Adipose tissue (tissue), 3 donors: Measurements from ENCODE around the gene EPB42. TPM values are rescaled to one million over a fixed set of nuclear protein-coding genes. Genes with fewer than 3 reads are reported as not detected.

Experiments used
- H3K27ac ChIP-seq: one replicate; pipeline ENCODE4 v1.5.1; 2013; ENCODE audit warnings: low read depth, low read length
- WGBS, 3 donors: extraction: QIAGEN DNeasy Blood & Tissue Kit; methylation state at CpG; one replicate each; pipeline ENCODE4 v1.1.7; 2013; 5-methylcytosine and 5-hydroxymethylcytosine counted together
- polyA plus RNA-seq, 3 donors: library from polyadenylated mRNA; stranded (reverse); fragments of 200-250 nt; gene quantifications; one replicate each; pipeline ENCODE4 v1.2.3, GENCODE V29; 2013
- donor health status: healthy with polysubstance abuse.
- donor health status: Bipolar disorder and iron deficiency.
- donor health status: healthy.

The EPB42 gene
- polyA plus RNA-seq, 3 donors: 0.16 to 5.5 (median 0.45) TPM

- WGBS, 3 donors: 46 to 54% (median 54%) methylated on average over 13 of the region's 13 CpGs
- no peak overlapping the region for H3K27ac ChIP-seq
Measured at GRCh38 chr15:43218908-43219706, 1.7 kb downstream of the EPB42 start.

- 81 to 90% (median 81%) methylated on average over 7 of the region's 7 CpGs for WGBS, 3 donors
- no peak overlapping the region for H3K27ac ChIP-seq
Measured at GRCh38 chr15:43215961-43216360, 4.9 kb downstream of the EPB42 start.

- 79 to 89% (median 89%) methylated on average over 6 of the region's 6 CpGs for WGBS, 3 donors
- no peak overlapping the region for H3K27ac ChIP-seq
Measured at GRCh38 chr15:43214592-43215295, 6.1 kb downstream of the EPB42 start.

DNA sequence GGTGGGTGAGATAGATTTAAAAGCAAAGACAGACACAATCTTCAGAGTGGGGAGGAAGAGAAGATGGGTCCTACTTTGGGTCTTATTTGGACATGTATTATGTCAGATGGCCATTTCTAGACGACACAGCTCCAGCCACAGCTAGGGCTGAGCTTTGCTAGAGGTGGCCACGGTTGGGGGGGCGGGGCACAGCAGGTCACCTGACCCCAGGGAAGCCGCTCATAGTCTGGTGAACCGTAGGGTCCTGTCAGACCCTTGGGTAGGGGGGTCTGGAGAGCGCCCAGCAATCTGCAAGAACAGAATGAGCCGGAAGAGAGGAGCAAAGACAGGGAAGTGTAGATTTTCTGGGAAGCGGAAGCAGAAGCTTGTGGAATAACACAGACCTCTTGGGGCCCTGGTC is 6.6 kb downstream of the EPB42 start:
- WGBS, 3 donors: 66 to 77% (median 70%) methylated on average over 8 of the region's 8 CpGs

GRCh38 chr15:43213466-43213865 is 7.4 kb downstream of the EPB42 start:
- no peak overlapping the region for H3K27ac ChIP-seq
- 79 to 84% (median 83%) methylated on average over 5 of the region's 5 CpGs for WGBS, 3 donors

More for the DNA sequence above, 6.6 kb downstream of the EPB42 start:
- H3K27ac ChIP-seq: no peak overlapping the region

DNA sequence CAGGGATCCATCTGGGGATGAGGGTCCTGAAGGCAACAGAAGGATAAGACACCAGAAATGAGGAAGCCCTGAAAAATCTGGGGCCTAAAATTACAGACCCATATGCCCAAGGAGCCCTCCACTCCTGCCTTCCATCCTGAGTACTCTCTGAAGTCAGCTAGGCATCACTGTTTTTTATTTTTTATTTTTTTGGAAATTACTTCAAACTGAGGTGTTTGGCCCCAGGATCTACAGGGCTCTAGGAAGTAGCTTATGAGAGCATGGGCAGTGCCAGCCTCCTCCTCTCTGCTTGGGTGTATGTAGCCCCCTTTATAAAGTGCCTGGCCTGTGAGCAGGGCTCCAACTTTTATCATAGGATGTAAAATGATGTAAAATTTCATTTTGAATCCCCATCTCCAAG is 7.9 kb downstream of the EPB42 start:
- no peak overlapping the region for H3K27ac ChIP-seq

GRCh38 chr15:43212299-43212698 is 8.5 kb downstream of the EPB42 start:
- WGBS, 3 donors: 74 to 78% (median 77%) methylated on average over 8 of the region's 8 CpGs
- H3K27ac ChIP-seq: no peak overlapping the region

DNA sequence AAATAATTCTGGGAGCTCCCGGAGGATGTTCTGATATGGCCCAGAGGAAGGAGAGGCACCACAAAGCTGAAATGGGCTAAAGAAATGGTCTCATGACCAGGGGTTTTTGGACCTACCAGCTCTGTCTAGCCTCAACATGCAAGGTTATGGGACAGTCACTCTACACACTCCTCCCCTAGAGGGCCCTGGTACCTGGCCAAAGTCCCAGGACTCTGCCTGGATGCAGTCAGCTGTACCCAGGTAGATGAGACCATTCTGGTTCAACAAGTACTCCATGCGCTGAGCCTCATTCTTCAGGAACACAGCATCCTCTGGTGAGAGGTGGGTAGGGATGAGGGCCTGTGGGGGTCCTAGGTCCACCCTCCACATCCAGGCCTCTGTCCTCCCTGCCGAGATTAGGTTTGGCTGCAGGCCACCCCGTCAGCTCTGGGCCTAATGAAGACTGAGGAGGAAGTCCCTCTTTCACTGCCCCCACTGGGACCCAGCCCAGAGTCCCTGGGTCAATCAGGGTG is 9.5 kb downstream of the EPB42 start:
- 80 to 88% (median 81%) methylated on average over 4 of the region's 4 CpGs for WGBS, 3 donors
- H3K27ac ChIP-seq: no peak overlapping the region

- no peak overlapping the region for H3K27ac ChIP-seq
- WGBS, 3 donors: 72 to 83% (median 80%) methylated on average over 9 of the region's 9 CpGs
Measured at GRCh38 chr15:43210807-43211206, 10.0 kb downstream of the EPB42 start.

DNA sequence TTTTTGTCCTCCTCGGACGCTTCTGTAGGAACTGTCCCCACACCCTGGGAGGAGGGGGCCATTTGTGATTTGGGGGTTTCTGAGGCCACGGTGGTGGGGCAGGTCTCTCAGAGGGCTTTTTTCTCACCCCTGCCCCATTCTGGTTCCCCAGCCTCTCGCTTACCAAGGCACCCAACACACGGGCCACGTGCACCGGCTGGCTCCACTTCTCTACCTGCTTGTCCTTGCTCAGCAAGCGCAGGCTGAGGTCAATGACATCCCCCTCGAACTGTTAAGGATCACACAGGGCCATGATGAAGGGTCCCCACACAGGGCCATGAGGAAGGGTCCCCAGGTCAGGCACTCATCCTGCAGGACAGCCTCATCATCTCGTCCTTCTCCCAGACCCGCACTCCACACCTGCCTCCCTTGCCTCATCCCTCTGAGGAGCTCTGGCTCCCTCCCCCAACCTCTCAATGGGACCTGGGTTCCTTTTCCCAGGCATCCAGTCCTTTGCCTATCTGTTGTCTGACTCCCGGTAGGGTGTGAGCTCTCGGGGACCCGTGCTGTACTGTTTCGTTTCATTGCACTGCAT is 10.6 kb downstream of the EPB42 start:
- no peak overlapping the region for H3K27ac ChIP-seq
- WGBS, 3 donors: 84 to 90% (median 88%) methylated on average over 15 of the region's 15 CpGs

DNA sequence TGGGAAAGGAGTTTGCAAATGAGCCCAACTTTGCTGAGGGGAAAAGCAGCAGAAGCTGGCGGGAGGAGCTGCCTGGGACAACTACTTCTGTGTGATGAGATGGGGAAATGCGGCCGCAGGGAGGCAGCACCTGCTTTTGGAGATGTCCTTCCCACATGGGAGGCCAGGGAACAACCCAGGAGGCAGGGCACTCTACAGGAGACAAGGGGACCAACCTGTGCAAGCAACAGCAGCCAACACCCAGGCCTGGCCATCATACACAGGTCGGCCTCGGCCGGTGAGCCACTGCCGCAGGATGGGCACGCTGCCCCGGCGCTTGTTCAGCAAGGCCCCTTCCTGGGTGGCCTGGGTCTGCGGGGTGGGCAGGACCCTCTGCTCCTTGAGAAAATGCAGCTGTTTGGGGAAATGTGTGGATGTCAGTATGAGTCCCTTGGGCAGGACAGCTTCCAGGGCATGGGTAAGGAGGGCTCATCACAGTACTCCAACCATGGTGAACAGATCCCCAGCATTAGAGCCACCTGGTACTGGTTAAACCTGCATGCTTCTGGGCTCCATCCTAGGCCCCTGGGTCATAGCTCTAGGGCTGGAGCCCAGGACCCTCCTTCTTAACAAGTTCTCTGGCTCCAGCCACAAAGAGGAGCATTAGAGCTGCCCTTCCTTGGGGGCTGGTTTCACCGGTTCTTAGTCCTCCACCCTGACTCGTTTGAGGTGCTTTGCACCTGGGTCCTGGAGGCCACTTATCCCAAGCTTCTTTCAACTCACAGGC is 11.6 kb downstream of the EPB42 start:
- H3K27ac ChIP-seq: no peak overlapping the region
- WGBS, 3 donors: 63 to 77% (median 74%) methylated on average over 13 of the region's 13 CpGs

- 57 to 68% (median 59%) methylated on average over 23 of the region's 23 CpGs for WGBS, 3 donors
- H3K27ac ChIP-seq: no peak overlapping the region
Measured at GRCh38 chr15:43208052-43209002, 12.5 kb downstream of the EPB42 start.

- no peak overlapping the region for H3K27ac ChIP-seq
- 84 to 93% (median 88%) methylated on average over 9 of the region's 9 CpGs for WGBS, 3 donors
Measured at GRCh38 chr15:43207024-43207423, 13.8 kb downstream of the EPB42 start.

- 65 to 90% (median 87%) methylated on average over 5 of the region's 5 CpGs for WGBS, 3 donors
Measured at GRCh38 chr15:43206054-43206453, 14.8 kb downstream of the EPB42 start.

DNA sequence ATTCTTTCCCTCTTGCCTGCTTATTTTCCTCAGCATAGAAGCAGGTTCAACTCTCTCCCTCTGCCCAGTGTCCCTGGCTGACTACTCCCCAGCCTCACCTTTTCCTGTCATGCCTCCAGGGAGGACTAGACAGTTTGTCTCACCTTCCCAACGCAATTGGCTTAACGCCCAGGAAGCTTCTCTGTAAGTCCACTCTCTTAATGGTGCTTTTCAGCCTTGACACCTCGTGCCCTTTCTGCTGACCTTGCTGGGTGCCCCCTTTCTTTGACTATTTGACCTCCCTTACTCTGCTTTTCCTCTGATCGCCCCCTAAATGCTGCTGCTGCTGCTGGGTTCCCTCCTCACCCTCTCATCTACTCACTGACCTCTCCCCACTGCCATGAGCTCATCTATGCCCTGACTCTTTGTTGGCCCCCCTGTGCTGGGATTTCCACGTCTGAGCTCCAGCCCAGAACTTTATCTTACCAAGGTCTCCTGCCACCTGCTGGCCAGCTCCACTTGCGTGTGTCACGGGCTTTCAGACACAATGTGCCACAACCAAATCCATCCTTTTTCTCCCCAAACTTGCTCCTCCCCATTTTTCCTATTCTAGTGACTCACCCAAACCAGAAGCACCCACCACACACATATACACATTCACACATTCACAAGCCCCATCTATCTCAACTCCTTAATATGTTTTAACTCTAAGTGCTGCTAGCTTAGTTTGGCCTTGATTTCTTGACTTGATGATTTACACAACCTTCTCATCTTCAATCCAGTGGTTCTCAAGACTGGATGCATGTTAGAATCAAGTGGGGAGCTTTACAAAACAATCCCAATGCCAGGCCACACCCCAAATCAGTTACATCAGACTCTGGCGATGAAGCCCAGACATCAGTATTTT is 16.6 kb downstream of the EPB42 start:
- WGBS, 3 donors: 30 to 39% (median 33%) methylated on average over 8 of the region's 8 CpGs
- H3K27ac ChIP-seq: no peak overlapping the region

More at GRCh38 chr15:43206054-43206453, 14.8 kb downstream of the EPB42 start:
- H3K27ac ChIP-seq: no peak overlapping the region

DNA sequence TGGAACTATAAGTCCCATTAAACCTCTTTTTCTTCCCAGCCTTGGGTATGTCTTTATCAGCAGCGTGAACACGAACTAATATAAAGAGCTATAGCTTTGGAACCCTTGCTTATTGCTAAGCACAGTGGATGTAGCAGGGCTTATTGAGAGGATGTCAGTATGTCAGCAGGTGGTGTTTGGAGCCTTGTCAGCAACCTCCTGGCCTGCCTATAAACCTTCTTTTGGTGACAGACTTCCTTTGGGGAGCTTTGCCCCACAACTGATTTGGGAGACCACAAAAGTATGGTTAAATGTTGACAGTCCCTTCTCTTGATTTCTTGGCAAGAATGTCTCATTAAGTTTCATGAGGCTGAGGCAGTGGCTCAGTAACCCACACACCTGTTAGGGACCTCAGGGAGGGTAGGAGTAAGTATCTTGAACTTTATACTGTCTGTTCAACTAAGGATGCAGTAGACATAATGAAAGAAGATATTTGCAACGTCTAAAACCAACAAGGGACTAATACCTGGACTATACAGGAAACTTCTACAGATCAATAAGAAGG is 20.8 kb downstream of the EPB42 start:
- no peak overlapping the region for H3K27ac ChIP-seq
- WGBS, 3 donors: 76 to 90% (median 89%) methylated on average over 3 of the region's 3 CpGs
